HG03066 (cell line): ENCODE data around the gene MAPT.
"Not testable (repeated sequence)": the region's sequence is repeated elsewhere in the genome, so short reads cannot be mapped to it uniquely, and the experiment has no call there.

ENCODE experiments used
- ATAC-seq: cut with Tn5 transposase; IDR thresholded peaks from one replicate; pipeline ENCODE4 v1.9.1; 2021; ENCODE audit warnings: low read depth; ENCODE audit not compliant: unreplicated experiment

Gene MAPT

GRCh38 chr17:46001390-46002310 is 107.3 kb downstream of the MAPT start:
- ATAC-seq, result no peak

- no peak for ATAC-seq
Observed at GRCh38 chr17:46002311-46002972, 108.1 kb downstream of the MAPT start.

- no peak for ATAC-seq
Observed at GRCh38 chr17:46002973-46003316, 108.6 kb downstream of the MAPT start.

GRCh38 chr17:46003907-46004748 is 109.8 kb downstream of the MAPT start:
- no peak for ATAC-seq

- ATAC-seq, result not testable (repeated sequence)
Observed at GRCh38 chr17:46006082-46006481, 111.7 kb downstream of the MAPT start.

- no peak for ATAC-seq
Observed at GRCh38 chr17:46007461-46007965, 113.2 kb downstream of the MAPT start.

- no peak for ATAC-seq
Observed at GRCh38 chr17:46008591-46008990, 114.2 kb downstream of the MAPT start.

GRCh38 chr17:46009681-46010596 is 115.6 kb downstream of the MAPT start:
- ATAC-seq, result no peak

- no peak for ATAC-seq
Observed at GRCh38 chr17:46010597-46011186, 116.3 kb downstream of the MAPT start.

- no peak for ATAC-seq
Observed at GRCh38 chr17:46011711-46012505, 117.6 kb downstream of the MAPT start.

- no peak for ATAC-seq
Observed at GRCh38 chr17:46012506-46013079, 118.2 kb downstream of the MAPT start.

GRCh38 chr17:46013127-46013501 is 118.8 kb downstream of the MAPT start:
- no peak for ATAC-seq

GRCh38 chr17:46013502-46014165 is 119.3 kb downstream of the MAPT start:
- ATAC-seq, result no peak

GRCh38 chr17:46019408-46019925 is 125.1 kb downstream of the MAPT start:
- ATAC-seq, result not testable (repeated sequence)

GRCh38 chr17:46020023-46020761 is 125.8 kb downstream of the MAPT start:
- no peak for ATAC-seq

GRCh38 chr17:46020998-46021397 is 126.6 kb downstream of the MAPT start:
- ATAC-seq, result no peak

GRCh38 chr17:46023366-46023765 is 129.0 kb downstream of the MAPT start:
- not testable (repeated sequence) for ATAC-seq
